GM13977 (cell line): ENCODE measurements around the gene PGS1.
A peak's percentile ranks its signal among the peaks of the same experiment; 100 is the strongest.

Experiments used
- DNase-seq: peaks from one replicate; pipeline ENCODE4 v3.0.0; 2012; ENCODE audit warnings: low spot score
- CTCF ChIP-seq: IDR thresholded peaks from 2 replicates; pipeline ENCODE4 v1.5.1; 2012; ENCODE audit warnings: mild to moderate bottlenecking, control low read depth; ENCODE audit not compliant: insufficient read depth; ENCODE audit errors: extremely low read depth, missing control alignments
- in situ Hi-C: fragments of 300-500 bp; cut with MboI; formaldehyde crosslinking; loops from one replicate; pipeline ENCODE4 v1.12.0; 2022; ENCODE audit warnings: low sequenced_read_pairs, low pct_unique_long_range_greater_than_20kb, mixed read lengths, inconsistent platforms; ENCODE audit not compliant: unreplicated experiment

PGS1 gene

DNA sequence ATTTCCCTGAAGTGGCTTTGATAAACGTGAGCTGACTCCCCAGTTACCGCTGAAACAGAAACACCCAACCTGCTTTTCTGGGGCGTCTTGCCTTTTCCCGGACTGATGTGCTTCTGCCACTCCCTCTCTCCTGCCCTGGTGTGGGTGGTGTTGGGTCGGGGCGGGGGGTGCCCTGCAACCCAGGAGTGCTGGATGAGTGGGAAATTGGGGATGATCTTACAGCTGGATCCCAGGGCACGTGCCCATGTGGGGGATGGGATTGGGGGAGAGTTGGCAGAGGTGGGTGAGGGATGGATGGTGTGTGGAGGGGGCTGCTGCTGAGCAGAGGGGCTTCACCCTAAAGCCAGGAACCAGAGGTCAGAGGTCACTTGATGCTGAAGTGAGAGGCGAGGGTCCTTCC lies 28.5 kb downstream of the PGS1 start:
- no peak for TF ChIP-seq CTCF
- in situ Hi-C loops: no loop called here
- DNase-seq: no peak

DNA sequence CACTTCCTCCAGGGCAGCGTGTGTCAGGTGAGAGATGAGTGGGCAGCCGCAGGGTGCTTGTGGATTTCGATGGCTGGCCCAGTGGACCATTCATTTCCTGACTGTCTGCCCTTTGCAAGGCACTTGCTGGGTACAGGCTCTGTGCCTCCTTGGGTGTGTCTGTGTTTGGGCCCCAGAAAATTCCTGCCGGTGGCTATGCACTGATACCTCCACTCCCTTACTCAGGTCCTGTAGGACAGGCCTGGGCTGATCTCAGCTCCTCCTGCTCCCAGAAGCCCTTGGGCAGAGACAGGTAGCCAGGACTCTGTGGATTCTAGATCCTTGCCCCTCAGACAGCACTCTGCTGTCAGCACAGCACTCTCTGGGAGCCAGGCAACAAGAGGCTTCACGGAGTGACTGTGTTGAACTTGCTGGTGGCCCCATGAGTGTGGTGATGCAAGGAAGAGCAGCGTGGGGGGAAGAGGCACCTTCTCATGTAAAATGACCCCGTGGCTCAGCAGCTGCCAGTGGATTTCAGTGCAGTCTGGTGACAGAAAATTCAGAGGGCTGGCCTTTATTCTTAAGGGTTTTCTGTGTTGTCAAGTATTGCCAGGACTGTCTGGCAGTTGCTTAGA lies 29.0 kb downstream of the PGS1 start:
- no peak for TF ChIP-seq CTCF
- in situ Hi-C loops: no loop called here
- no peak for DNase-seq

GRCh38 chr17:78408476-78409050 lies 30.1 kb downstream of the PGS1 start:
- no peak for TF ChIP-seq CTCF
- in situ Hi-C loops: no loop called here
- no peak for DNase-seq

GRCh38 chr17:78409191-78409928 lies 30.9 kb downstream of the PGS1 start:
- TF ChIP-seq CTCF: no peak
- no peak for DNase-seq
- in situ Hi-C loops: no loop called here

GRCh38 chr17:78411241-78411857 lies 32.9 kb downstream of the PGS1 start:
- no peak for TF ChIP-seq CTCF
- DNase-seq: no peak
- in situ Hi-C loops: no loop called here

- in situ Hi-C loops: no loop called here
- peak; percentile 48 for TF ChIP-seq CTCF
- peak; percentile 41 for DNase-seq
Observed at GRCh38 chr17:78412403-78412802, 34.0 kb downstream of the PGS1 start.
